ENCODE results near the gene NDFIP1. TPM values are rescaled to one million over a fixed set of nuclear protein-coding genes. Genes with fewer than 3 reads are reported as not detected.
A peak's percentile ranks its signal among the peaks of the same experiment; 100 is the strongest.

NDFIP1 gene
- total and polyA plus RNA-seq, 2 experiments from 2014 or later, result 55.2 to 75.3 TPM

DNA sequence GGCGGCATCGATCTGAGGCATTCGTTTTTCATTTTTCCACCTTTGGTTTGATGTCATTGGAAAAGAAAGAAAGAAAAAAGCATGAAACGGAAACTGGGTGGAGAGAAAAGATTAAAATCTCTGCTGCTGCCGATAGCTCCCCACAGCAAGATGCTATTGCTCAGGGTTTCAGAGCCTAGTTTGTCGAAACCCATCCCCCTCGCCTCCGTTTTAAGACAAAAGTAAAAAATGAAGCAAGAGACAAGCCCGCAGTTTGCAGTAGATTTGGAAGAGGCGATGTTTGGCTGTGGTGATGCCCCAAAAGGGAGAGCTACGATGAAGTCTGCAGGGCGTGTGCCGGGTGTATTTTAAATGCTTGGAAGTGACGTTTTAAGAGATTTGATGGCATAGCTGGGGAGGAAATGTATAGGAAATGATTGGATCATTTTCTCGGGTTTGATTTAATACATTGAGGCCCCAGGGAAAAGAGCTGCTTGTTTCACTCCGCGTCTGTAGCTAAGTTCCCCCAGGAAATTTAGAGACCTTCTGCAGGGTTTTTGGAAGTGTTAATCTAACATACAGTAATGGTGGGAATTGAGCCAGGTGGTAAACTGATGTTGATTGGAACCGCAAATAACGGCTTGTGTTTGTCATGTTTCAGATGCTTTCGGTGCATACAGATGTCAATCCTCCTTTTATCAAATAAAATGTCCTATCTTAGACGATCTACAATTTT is 909 bp downstream of the NDFIP1 start:
- WGBS, 2 experiments (ENCODE audit: low coverage in 1 of 2, low lambda C conversion rate in 2 of 2, missing lambda C conversion rate in 2 of 2), result 1 to 2% methylated on average over 21 of the region's 21 CpGs
- Histone ChIP-seq H4K20me1 (ENCODE audit: insufficient read depth) (peaks cover 15% of the 10 kb centered on the region; the same call in 1 of the 2 replicates), H3K4me1 (ENCODE audit: insufficient read depth) (peaks cover 18% of the 10 kb centered on the region), H3K27ac (peak overlapping the region; percentile 91), H3K27me3 (replicated peaks; ENCODE audit: insufficient read depth) (no peaks in the 10 kb centered on the region), H3K79me2 (ENCODE audit: insufficient read depth) (peaks cover 55% of the 10 kb centered on the region), H3K9ac (peak overlapping the region; percentile 96), H3K9me3 (ENCODE audit: low read depth) (no peaks in the 10 kb centered on the region), H3K4me3 (peak overlapping the region; percentile 94), H3K4me2 (ENCODE audit: unreplicated experiment) (peak overlapping the region; percentile 99), H3F3A (ENCODE audit: insufficient read depth) (peaks cover 45% of the 10 kb centered on the region), H3K9me2 (ENCODE audit: insufficient read depth) (no peaks in the 10 kb centered on the region), H2AFZ (peak overlapping the region; percentile 29), H3K36me3 (ENCODE audit: low read depth) (no peaks in the 10 kb centered on the region)
- TF ChIP-seq EZH2phosphoT487 (IDR thresholded peaks at IDR 0.05; ENCODE audit: insufficient read depth, low read depth) (no peak), EZH2 (IDR thresholded peaks at IDR 0.05; ENCODE audit: insufficient read depth, poor library complexity, severe bottlenecking) (no peak)
- peak; percentile 62 for DNase-seq
- in situ Hi-C loops (cut with MboI), result no loop called here

DNA sequence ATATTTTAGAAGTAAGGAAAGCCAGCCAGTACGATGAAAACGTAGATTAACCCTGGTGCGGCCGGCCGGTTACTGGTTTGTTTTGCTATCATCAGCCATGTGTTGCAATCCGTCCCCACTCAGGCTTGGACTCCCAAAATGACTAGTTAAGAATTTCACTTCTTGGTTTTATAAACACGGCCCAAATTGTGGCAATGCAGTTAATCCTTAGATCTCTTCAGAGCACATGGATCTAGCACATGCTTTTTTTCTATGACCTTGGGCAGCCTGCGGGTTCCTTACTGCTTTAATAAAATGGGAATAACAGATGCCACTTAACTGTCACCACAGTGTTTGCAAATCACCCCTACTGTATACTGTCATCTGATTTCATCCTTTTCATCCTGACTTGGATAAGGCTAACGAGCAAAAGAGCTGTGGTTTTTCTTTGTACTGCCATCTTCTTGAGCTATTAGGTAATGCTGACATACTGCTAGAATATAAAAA is 1.5 kb downstream of the NDFIP1 start:
- Histone ChIP-seq H3K36me3 (ENCODE audit: low read depth) (no peaks in the 10 kb centered on the region), H2AFZ (0 out of 2 replicates have a peak overlapping the region, but pooled peaks have one; percentile 29), H3K27me3 (replicated peaks; ENCODE audit: insufficient read depth) (no peaks in the 10 kb centered on the region), H3K9me2 (ENCODE audit: insufficient read depth) (no peaks in the 10 kb centered on the region), H3K79me2 (ENCODE audit: insufficient read depth) (peaks cover 61% of the 10 kb centered on the region), H3K9ac (peak overlapping the region; percentile 96), H3K4me3 (peak overlapping the region; percentile 94), H3K27ac (peak overlapping the region; percentile 91), H3K4me2 (ENCODE audit: unreplicated experiment) (peak overlapping the region; percentile 99), H3K9me3 (ENCODE audit: low read depth) (no peaks in the 10 kb centered on the region), H4K20me1 (ENCODE audit: insufficient read depth) (peaks cover 15% of the 10 kb centered on the region; the same call in 1 of the 2 replicates), H3F3A (ENCODE audit: insufficient read depth) (peaks cover 45% of the 10 kb centered on the region), H3K4me1 (ENCODE audit: insufficient read depth) (peaks cover 18% of the 10 kb centered on the region)
- in situ Hi-C loops (cut with MboI), result no loop called here
- 0 to 5% methylated on average over 9 of the region's 9 CpGs for WGBS, 2 experiments (ENCODE audit: low coverage in 1 of 2, low lambda C conversion rate in 2 of 2, missing lambda C conversion rate in 2 of 2)
- TF ChIP-seq EZH2phosphoT487 (IDR thresholded peaks at IDR 0.05; ENCODE audit: insufficient read depth, low read depth) (no peak), EZH2 (IDR thresholded peaks at IDR 0.05; ENCODE audit: insufficient read depth, poor library complexity, severe bottlenecking) (no peak)
- peak; percentile 67 for DNase-seq

DNA sequence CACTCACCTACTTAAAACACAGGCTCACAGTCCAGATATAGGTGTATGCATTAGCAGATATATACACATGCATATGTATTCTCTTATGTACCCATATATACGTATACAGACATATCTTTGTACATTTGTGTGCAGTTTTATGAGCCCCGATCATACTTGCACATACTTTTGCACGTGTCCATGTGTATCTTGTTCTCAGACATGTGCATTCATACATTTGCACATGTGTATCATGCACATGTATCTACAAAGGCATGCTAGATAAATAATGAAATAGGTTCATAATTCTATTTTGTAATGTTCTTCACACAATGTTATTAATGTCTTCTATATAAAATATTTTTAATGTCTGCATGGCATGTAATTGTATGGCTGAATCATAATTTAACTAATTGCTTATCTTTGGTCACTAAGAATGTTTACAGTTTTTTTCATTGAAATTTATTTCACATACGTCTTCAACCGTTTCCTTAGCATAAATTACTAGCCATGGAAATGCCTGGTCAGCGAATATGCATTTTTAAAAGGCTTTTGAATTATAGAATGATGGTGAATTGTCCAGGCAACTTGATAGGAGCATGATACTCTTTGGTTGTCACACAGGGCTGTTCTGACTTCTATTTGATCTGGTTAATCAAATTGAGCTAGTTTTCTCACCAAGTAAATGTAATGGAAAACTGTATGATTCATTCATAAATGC is 2.6 kb downstream of the NDFIP1 start:
- H3K27me3 ChIP-seq (replicated peaks; ENCODE audit: insufficient read depth), result no peaks in the 10 kb centered on the region
- DNase-seq, result no peak
- H3K79me2 ChIP-seq (ENCODE audit: insufficient read depth), result peaks cover 71% of the 10 kb centered on the region
- TF ChIP-seq EZH2phosphoT487 (IDR thresholded peaks at IDR 0.05; ENCODE audit: insufficient read depth, low read depth), result no peak
- no peak for TF ChIP-seq EZH2 (IDR thresholded peaks at IDR 0.05; ENCODE audit: insufficient read depth, poor library complexity, severe bottlenecking)
- peak overlapping the region; percentile 91 for H3K27ac ChIP-seq
- H3F3A ChIP-seq (ENCODE audit: insufficient read depth), result peaks cover 44% of the 10 kb centered on the region
- WGBS, 2 experiments (ENCODE audit: low coverage in 1 of 2, low lambda C conversion rate in 2 of 2, missing lambda C conversion rate in 2 of 2), result 42 to 45% methylated on average over 6 of the region's 6 CpGs
- peaks cover 22% of the 10 kb centered on the region for H3K4me1 ChIP-seq (ENCODE audit: insufficient read depth)
- H3K4me3 ChIP-seq, result peak overlapping the region; percentile 94
- peak overlapping the region; percentile 96 for H3K9ac ChIP-seq
- in situ Hi-C loops (cut with MboI), result no loop called here
- no peaks in the 10 kb centered on the region for H3K36me3 ChIP-seq (ENCODE audit: low read depth)
- H2AFZ ChIP-seq, result no peak overlapping the region
- peak overlapping the region; percentile 99 for H3K4me2 ChIP-seq (ENCODE audit: unreplicated experiment)
- no peaks in the 10 kb centered on the region for H3K9me2 ChIP-seq (ENCODE audit: insufficient read depth)
- H3K9me3 ChIP-seq (ENCODE audit: low read depth), result no peaks in the 10 kb centered on the region
- peaks cover 19% of the 10 kb centered on the region for H4K20me1 ChIP-seq (ENCODE audit: insufficient read depth)

DNA sequence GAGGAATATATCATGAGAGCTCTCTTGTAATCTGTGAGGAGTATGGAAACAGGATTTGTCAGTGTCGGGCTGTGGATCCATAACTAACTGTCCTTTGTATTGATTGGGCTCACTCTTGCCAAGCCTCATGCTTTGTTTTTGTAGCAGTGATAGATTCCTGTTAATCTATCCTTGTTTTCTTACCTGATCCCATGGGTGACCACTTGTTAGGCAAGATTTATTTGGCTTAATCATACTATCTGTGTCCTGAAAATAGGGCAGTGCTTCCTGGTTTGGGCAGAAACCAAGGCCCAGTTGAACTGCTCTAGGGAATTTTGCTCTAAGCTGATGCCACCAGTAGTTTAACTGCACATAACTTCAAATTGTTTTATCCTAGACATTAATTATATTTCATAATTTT is 6.1 kb downstream of the NDFIP1 start:
- no peak for TF ChIP-seq EZH2 (IDR thresholded peaks at IDR 0.05; ENCODE audit: insufficient read depth, poor library complexity, severe bottlenecking)
- TF ChIP-seq EZH2phosphoT487 (IDR thresholded peaks at IDR 0.05; ENCODE audit: insufficient read depth, low read depth), result no peak
- Histone ChIP-seq H3K4me3 (no peak overlapping the region), H3K27ac (no peak overlapping the region), H2AFZ (no peak overlapping the region), H3F3A (ENCODE audit: insufficient read depth) (peaks cover 16% of the 10 kb centered on the region), H3K36me3 (ENCODE audit: low read depth) (peaks cover 3% of the 10 kb centered on the region; the same call in 1 of the 2 replicates), H3K9ac (no peak overlapping the region), H3K4me1 (ENCODE audit: insufficient read depth) (peaks cover 36% of the 10 kb centered on the region), H3K4me2 (ENCODE audit: unreplicated experiment) (no peak overlapping the region), H3K79me2 (ENCODE audit: insufficient read depth) (peaks cover 100% of the 10 kb centered on the region), H3K27me3 (replicated peaks; ENCODE audit: insufficient read depth) (no peaks in the 10 kb centered on the region), H4K20me1 (ENCODE audit: insufficient read depth) (peaks cover 40% of the 10 kb centered on the region), H3K9me2 (ENCODE audit: insufficient read depth) (no peaks in the 10 kb centered on the region), H3K9me3 (ENCODE audit: low read depth) (no peaks in the 10 kb centered on the region)
- 91 to 100% methylated on average over 1 of the region's 1 CpG for WGBS, 2 experiments (ENCODE audit: low coverage in 1 of 2, low lambda C conversion rate in 2 of 2, missing lambda C conversion rate in 2 of 2)
- in situ Hi-C loops (cut with MboI), result no loop called here
- DNase-seq, result no peak
